Suprapubic skin (tissue), 2 donors: ENCODE data around the gene IGFBP4.

ENCODE experiments used
- EP300 ChIP-seq: sonication (generic); formaldehyde crosslinking; IDR thresholded peaks from one replicate; pipeline ENCODE4 v1.6.1; 2017; ENCODE audit warnings: antibody characterized with exemption
- POLR2A ChIP-seq, 2 donors: fragments of 450-650 bp; IDR thresholded peaks; one replicate each; pipeline ENCODE4 v1.6.1; 2017; ENCODE audit warnings: antibody characterized with exemption in 2 of 2, mild to moderate bottlenecking in 2 of 2, moderate library complexity in 2 of 2

GRCh38 chr17:40415390-40415789 lies 27.9 kb upstream of the IGFBP4 start:
- TF ChIP-seq POLR2A (IDR thresholded peaks at IDR 0.05) (no peak), EP300 (no peak)
